ENCODE results near the gene HSPG2. TPM values are rescaled to one million over a fixed set of nuclear protein-coding genes. Genes with fewer than 3 reads are reported as not detected.
A peak's percentile ranks its signal among the peaks of the same experiment; 100 is the strongest.

Gene HSPG2
- total and polyA plus RNA-seq, 2 of the 13 experiments (the other 11 are each of a cell fraction or from before 2014, with no cell fraction given) = 9.1 to 13.1 TPM

- in situ Hi-C loops (cut with HindIII; ENCODE audit: extremely low pct_ligation_motif_present, low pct_unique_long_range_greater_than_20kb) (loop anchor here (5.0 kb wide), 1 partner anchor 45 kb away; no protein-coding TSS in a partner anchor), intact Hi-C loops (cut with micrococcal nuclease; ENCODE audit: unreplicated experiment) (no loop called here)
- Histone ChIP-seq H3K4me2 (ENCODE audit: low read depth, low read length) (peak overlapping the region; percentile 74), H3K27ac (ENCODE audit: extremely low read length, insufficient read depth, low read length) (no peak overlapping the region), H3K9me3 (ENCODE audit: low read length) (no peaks in the 10 kb centered on the region), H3K9ac (ENCODE audit: insufficient read depth, low read depth, low read length) (peak overlapping the region; percentile 42; the same call in 1 of the 2 replicates), H3K4me1 (ENCODE audit: insufficient read depth, low read length) (peaks cover 53% of the 10 kb centered on the region), H3K79me2 (ENCODE audit: insufficient read depth, low read length) (no peaks in the 10 kb centered on the region), H3K36me3 (replicated peaks in 1 of 2; ENCODE audit: control insufficient read depth in 1 of 2, insufficient read depth in 2 of 2, low read length in 2 of 2) (no peaks in the 10 kb centered on the region), H4K20me1 (ENCODE audit: insufficient read depth, low read length) (no peaks in the 10 kb centered on the region), H2AFZ (ENCODE audit: low read length) (no peak overlapping the region), H3K27me3 (ENCODE audit: control insufficient read depth in 1 of 2, insufficient read depth in 2 of 2, low read length in 2 of 2) (peaks cover 1 to 16% of the 10 kb centered on the region in 2 experiments; a peak in 3 of 5 replicates), H3K4me3 (replicated peaks in 1 of 3; ENCODE audit: insufficient read depth in 1 of 3, low read depth in 2 of 3, low read length in 3 of 3) (peak overlapping the region in 2 of 3 experiments; percentile 21 to 55; a peak in 3 of 6 replicates)
- no peak for FAIRE-seq
- no TSS peak for BruUV-seq (replicated peaks)
- 2% methylated on average over 8 of the region's 18 CpGs for WGBS (ENCODE audit: low lambda C conversion rate)
- ChIA-PET POLR2A (interaction anchor here (0.6 to 1.0 kb wide), 2 partner anchors 46 to 94 kb away, joined by 3 read pairs; no protein-coding TSS in a partner anchor), CTCF (ENCODE audit: low intra/inter-chr PET ratio, low total read pairs) (no interaction called here)
- DNase-seq (ENCODE audit: low spot score) = no peak
- ATAC-seq = peak; percentile 50
- TF ChIP-seq GABPB1 (CRISPR knock-in tag; IDR thresholded peaks at IDR 0.05) (peak; percentile 45; the same call in 1 of the 2 replicates), NFAT5 (CRISPR knock-in tag; IDR thresholded peaks at IDR 0.05) (no peak), KMT2B (CRISPR knock-in tag; IDR thresholded peaks at IDR 0.05) (0 out of 2 replicates have a peak, but pooled peaks have one; percentile 30), CHD2 (IDR thresholded peaks at IDR 0.05; ENCODE audit: low read depth, low read length) (no peak), ZNF577 (CRISPR knock-in tag; IDR thresholded peaks at IDR 0.05; ENCODE audit: borderline replicate concordance, low read depth) (no peak), SRSF9 (IDR thresholded peaks at IDR 0.05; ENCODE audit: borderline replicate concordance, insufficient read depth, low read depth, low read length, poor library complexity, severe bottlenecking) (no peak), ZNF749 (CRISPR knock-in tag; IDR thresholded peaks at IDR 0.05; ENCODE audit: borderline replicate concordance) (no peak), MED1 (CRISPR knock-in tag; IDR thresholded peaks at IDR 0.05) (0 out of 2 replicates have a peak, but pooled peaks have one; percentile 31), TEAD3 (CRISPR knock-in tag; optimal IDR thresholded peaks at IDR 0.05; ENCODE audit: borderline replicate concordance) (no peak), NFE2 (CRISPR knock-in tag; IDR thresholded peaks at IDR 0.05) (no peak), ELF3 (CRISPR knock-in tag; IDR thresholded peaks at IDR 0.05) (peak; percentile 12; the same call in 1 of the 2 replicates), PCBP1 (IDR thresholded peaks at IDR 0.05; ENCODE audit: borderline replicate concordance, low read depth, low read length) (no peak), MNT (IDR thresholded peaks at IDR 0.05) (peak; percentile 88)
- TF ChIP-seq, protein P1, sequence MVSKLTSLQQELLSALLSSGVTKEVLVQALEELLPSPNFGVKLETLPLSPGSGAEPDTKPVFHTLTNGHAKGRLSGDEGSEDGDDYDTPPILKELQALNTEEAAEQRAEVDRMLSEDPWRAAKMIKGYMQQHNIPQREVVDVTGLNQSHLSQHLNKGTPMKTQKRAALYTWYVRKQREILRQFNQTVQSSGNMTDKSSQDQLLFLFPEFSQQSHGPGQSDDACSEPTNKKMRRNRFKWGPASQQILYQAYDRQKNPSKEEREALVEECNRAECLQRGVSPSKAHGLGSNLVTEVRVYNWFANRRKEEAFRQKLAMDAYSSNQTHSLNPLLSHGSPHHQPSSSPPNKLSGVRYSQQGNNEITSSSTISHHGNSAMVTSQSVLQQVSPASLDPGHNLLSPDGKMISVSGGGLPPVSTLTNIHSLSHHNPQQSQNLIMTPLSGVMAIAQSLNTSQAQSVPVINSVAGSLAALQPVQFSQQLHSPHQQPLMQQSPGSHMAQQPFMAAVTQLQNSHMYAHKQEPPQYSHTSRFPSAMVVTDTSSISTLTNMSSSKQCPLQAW (CRISPR knock-in tag; IDR thresholded peaks at IDR 0.05) = peak; percentile 24; the same call in 1 of the 2 replicates
Observed at GRCh38 chr1:21956720-21957552, 19.8 kb upstream of the HSPG2 start.
